GM19239 (cell line): Measurements from ENCODE around the gene LAS1L.
"Not testable (repeated sequence)": the region's sequence is repeated elsewhere in the genome, so short reads cannot be mapped to it uniquely, and the experiment has no call there.

Experiments
- DNase-seq: peaks from one replicate; pipeline ENCODE4 v3.0.0; 2011; ENCODE audit warnings: low spot score; ENCODE audit not compliant: insufficient read length
- FAIRE-seq: peaks from 2 replicates; lab custom pipeline; 2011; peaks lifted over from hg19 to GRCh38; lab: Jason Lieb, UNC

LAS1L gene

DNA sequence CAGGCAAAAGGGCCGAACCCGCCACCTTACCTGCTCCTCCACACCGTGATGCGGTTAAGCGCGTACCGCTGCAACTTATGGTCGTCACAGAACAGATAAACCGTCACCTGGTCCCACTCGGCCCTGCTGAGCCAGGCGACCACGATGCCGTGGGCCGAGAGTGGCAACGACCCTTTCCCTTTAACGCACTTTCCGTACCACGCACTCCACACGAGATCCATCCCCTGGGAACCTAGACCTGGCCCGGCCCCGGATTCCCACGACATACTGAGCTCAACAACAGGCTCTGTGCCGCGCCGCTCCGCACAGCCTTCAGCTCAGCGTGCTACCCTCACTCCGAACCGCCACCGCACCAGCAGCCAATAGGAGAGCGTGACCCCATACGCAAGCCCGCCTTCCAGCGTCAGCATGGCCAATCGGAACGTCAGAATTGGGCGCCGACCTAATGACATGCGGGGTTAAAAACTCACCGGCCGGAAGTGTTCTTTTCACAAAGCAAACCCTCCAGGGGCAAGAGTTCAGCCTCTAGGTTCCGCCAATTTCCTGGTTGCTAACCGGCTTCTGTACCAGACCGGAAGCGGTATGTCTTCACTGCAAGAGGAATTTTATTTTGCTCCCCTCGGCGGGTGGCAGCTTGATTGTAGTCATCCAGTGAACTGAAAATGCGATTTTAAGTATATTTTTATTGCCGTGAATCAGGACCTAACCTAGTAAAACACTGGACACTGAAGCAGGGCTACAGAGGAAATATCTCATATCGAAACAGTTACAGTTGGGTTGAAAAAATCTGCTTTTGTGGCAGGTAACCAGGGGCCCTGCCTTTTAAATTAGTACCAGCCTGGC lies at the start of gene LAS1L:
TSS of gene LAS1L (minus strand) at position 338 of the 843 bp plus-strand sequence. CDS start at position 266, 72 bp downstream.
- FAIRE-seq: peak; percentile 100
- DNase-seq: peak; percentile 67

DNA sequence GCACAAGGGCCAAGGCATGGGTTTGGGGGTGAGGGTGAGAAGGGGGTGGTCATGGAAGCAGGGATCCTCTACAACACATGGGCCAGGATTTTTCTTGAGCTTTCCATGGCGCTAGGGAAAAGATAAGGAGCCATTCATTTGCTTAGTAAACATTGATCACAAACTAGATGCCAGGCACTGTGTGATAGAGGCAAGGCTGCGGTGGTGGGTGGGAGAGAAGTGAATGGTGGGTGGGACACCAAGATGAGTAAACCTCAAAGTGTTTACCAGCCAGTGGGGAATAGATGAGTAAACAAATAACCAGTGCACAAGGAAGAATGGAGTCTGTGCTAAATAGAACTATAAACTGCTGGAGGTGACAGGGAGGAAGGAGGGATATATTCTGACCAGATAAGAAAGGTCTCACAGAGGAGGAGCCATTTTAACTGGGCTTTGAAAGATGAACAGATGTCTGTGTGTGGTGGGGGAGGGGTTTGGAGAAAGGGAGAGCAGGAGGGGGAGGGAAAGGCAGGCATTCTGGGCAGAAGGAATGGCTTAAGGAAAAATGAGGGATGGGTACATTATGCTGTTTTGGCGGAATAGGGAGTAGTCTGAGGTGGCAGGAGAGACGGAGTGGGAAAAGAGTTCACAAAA lies 48.0 kb upstream of the LAS1L start:
- no peak for DNase-seq
- no peak for FAIRE-seq

DNA sequence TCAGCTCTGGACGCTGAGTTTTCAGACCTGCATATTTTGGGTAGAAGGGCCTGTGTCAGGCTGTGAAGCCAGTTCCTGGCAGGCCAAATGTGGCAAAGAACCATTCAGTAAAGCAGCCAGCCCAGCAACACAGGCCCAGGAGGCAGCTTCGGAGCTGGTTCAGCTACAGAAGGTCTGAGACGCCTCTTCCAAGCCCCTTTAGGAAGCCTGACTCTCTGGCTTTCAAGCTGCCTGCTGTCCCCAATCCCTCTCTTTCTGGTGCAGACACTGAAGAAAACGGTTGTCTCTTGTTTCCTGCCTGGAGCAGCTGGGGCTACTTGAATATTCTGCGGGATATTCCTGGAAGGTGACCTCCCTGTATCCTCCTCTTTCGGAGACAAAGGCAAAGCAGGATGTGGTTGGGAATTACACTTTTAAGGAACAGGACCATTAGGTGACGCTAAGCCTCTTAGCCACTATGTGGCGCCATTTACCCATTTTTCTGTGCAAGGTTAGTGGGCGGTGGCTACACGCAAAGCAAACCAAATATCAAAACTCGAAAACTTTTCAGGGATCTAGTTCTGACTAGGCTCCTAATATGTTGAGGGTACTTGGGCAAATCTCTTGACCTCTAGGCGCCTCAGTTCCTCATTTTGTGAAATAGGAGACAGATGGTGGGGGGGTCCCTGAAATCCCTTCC lies 47.2 kb upstream of the LAS1L start:
- peak; percentile 94 for FAIRE-seq
- DNase-seq: peak; percentile 14

DNA sequence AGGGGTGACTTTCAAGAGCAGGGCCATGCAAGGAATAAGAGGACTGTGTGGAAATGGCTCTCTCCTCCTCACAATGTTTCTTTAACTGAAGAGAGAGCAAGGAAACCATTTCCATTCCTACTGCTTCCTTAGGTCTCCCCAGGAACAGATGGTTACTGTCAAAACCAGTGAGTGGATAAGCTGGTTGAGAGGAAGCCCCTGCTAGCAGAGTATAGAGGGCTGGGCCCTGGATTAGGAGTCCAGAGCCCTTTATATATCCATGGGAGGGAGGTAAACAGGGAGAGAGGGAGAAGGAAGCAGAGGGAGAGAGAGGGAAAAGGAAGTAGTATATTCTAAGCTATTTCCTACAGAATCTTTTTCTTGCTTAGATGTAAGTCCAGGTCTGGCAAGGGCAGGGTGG lies 43.8 kb upstream of the LAS1L start:
- FAIRE-seq: no peak

DNA sequence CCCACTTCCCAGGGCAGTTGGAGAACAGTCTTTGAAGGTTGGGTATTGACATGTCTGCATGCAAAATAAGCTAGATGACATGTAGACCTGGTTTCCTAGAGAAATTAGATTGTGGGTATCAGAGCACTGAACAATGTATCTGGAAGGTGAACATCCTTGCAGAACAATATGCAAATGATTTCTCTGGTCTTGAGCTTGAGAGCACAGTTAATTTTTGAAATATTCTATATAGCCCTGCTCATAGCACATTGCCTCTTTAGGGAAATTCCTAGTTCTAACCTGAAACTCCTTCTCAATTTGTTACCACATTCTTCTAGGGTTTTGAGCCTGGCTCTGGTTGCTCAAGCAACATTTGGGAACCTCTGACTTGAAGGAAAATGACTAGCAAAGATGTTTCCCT lies 41.6 kb upstream of the LAS1L start:
- no peak for DNase-seq
- FAIRE-seq: peak; percentile 66

More for the DNA sequence above, 43.8 kb upstream of the LAS1L start:
- no peak for DNase-seq

DNA sequence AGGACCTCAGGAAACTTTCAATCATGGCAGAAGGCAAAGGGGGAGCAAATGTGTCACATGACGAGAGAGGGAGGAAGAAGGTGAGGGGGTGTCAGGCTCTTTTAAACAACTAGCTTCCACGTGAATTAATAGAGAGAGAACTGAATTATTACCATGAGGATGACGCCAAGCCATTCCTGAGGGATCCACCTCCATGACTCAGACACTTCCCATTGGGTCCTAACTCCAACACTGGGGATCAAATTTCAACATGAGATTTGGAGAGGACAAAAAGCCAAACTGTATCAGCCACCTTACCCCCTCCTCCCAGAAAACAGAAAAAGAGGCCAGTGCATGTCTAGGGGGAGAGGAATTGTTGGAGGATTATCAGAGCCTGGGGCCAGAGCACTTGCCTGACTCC lies 40.4 kb upstream of the LAS1L start:
- no peak for FAIRE-seq
- DNase-seq: no peak

DNA sequence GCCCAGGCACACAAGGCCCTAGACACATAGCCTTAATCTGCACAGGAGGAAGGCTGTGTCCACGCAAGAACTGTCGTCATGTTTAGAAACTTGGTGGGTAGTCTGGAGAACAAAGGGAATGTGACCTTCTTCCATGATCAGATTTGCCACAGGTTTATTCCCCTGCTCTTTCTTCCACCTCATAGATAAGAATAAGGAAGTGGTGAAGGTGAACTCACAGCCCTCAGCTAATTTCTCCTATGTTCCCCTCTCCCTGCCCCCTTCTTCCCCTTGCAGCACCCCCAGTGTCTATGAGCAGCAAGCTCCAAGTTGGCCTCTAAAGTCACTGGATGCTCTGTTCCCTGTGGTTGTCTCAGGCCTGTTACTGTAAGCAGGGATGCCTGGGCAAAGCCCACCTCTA lies 39.8 kb upstream of the LAS1L start:
- FAIRE-seq: no peak
- no peak for DNase-seq

DNA sequence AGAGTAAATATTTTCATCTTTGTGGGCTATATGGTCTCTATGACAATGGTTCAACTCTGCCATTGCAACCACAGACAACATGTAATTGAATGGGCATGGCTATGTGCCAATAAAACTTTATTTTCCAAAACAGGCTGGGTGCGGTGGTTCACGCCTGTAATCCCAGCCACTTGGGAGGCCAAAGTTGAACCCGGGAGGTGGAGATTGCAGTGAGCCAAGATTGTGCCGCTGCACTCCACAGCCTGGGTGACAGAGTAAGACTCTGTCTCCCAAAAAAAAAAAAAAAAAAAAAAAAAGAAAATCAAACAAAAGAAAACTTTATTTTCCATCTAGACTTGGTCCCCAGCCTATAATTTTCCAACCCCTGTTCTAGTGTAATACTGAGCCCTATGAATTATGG lies 38.4 kb upstream of the LAS1L start:
- no peak for DNase-seq
- FAIRE-seq: no peak

DNA sequence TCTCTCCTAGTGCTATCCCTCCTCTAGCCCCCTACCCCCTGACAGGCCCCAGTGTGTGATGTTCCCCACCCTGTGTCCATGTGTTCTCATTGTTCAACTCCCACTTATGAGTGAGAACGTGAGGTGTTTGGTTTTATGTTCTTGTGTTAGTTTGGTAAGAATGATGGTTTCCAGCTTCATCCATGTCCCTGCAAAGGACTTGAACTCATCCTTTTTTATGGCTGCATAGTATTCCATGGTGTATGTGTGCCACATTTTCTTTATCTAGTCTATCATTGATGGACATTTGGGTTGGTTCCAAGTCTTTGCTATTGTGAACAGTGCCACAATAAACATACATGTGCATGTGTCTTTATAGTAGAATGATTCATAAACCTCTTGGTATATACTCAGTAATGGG lies 28.3 kb upstream of the LAS1L start:
- FAIRE-seq, DNase-seq: not testable (repeated sequence)

DNA sequence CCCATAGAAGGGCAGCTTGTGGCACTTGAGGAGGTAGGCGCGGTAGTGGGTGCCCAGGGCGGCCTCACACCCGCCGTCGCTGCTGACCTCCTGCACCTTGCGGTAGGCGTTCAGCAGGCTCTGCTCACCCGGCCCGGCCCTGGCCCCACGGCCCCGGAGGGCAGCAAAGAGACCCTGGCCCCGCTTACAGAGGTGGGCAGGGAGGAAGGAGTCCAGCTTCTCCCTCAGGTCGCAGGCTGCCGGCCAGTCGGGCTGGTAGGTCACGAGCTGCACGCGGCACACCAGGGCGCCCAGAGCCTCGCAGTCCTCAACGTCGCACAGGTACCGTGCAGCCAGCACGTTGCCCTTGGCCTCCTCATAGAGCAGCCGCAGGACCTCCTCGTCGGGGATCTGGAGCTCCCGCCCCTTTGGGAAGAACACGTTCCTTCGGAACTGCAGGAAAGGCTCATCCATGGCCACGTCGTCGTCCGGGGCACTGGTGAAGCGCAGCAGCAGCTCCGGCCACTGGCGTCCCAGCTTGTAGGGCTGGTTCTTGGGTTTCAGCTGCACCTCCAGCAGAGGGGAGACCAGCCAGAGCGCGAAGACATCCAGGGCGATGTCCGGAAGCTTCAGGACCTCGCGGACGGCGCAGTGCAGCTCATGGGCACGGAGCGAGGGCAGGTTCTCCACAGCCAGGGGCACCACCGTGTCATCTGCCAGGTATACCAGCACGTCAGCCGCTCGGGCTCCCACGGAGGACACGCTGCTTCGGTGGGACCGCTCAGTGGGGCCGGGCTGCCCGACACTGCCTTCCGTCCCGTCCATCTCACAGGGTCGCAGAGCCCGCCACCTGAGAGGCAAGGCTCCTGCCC lies 17.1 kb upstream of the LAS1L start:
- no peak for DNase-seq
- no peak for FAIRE-seq

DNA sequence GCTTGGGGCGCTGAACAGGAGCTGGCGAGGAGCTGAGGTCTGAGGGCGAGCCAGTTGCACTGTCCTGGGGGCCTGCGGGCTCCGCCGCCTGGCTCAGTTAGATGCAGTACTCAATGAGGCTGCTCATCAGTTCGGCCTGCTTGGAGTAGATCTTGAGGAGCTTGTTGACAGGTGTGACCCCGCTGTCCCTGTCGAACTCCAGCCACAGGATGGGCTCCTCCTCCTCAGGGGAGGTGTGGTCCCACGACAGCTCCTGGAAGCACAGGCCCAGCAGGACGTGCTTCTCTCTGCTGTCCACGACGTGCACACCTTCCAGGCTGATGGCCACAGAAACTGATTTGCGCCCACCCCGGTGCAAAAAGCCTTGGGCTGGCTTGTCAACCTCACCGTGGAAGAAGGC lies 16.5 kb upstream of the LAS1L start:
- FAIRE-seq (no peak), DNase-seq (no peak)

DNA sequence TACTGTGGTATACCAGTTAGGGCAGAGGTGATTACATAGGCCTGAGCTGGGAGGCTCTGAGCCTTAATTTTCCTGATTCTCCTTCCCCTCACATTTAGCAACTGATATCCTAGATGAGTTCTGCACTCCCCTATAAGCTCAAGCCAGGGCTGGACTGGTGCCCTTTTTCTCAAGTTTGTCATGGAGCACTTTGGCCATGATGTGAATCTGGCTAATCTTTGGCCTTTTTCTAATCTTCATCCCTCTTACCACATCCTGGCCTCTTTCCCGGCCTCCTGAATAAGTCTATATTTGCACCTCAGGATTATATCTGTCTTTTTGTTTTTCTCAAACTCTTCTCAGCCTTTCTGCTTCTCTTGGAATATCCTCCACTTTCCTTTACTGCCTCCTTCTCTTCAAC lies 10.9 kb upstream of the LAS1L start:
- FAIRE-seq (no peak), DNase-seq (no peak)

DNA sequence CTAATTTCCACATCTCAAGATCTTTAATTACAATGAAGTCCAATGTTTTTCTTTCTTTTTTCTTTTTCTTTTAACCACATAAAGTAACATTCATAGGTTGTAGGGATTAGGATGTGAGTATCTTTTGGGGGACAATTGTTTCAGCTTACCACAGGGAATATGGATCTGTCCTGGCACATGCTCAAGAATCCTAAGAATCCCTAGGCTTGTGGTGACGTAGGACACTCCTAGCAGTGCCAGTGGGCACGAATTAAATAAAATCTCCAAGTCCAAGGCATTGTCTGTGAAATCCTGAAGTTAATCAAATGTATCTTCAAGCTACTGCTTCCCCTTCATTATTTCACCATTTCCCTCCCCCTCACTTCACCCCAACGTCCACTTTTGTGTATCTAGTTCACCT lies 2.6 kb upstream of the LAS1L start:
- FAIRE-seq (no peak), DNase-seq (no peak)

DNA sequence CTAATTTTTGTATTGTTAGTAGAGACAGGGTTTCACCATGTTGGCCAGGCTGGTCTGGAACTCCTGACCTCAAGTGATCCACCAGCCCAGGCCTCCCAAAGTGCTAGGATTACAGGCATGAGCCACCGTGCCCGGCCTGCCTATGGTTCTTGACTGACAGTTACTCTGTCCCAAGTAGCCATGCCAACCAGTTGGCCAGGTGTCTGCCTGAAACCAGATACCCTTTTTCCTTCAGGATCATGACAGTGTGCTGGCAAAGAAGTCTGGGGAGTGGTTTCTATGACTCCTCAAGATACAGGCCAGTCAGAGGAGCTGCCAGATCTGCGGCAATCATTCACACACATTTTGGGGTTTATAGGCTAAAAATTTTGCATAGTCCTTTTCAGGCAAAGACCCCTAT lies 1.7 kb upstream of the LAS1L start:
- no peak for DNase-seq
- FAIRE-seq: no peak

DNA sequence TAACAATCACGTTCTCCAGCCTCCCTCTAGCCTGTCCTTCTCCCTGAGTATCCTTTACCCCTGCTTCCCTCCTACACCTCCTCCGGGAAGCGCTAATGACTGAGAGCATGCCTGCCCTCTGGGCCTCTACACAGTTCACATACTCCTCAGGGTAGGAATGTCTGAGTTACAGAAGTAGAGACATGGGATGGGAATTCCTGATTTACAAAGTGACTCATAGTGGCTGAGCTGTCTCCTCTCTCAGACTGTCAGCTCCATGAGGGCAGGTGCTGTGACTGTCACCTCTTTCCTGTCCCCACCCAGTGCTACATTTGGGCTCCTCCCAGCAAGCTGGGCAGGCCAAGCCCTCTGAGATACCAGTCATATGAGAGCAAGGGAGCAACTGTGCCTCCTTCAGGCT lies 2.6 kb downstream of the LAS1L start:
- FAIRE-seq: no peak
- DNase-seq: no peak

DNA sequence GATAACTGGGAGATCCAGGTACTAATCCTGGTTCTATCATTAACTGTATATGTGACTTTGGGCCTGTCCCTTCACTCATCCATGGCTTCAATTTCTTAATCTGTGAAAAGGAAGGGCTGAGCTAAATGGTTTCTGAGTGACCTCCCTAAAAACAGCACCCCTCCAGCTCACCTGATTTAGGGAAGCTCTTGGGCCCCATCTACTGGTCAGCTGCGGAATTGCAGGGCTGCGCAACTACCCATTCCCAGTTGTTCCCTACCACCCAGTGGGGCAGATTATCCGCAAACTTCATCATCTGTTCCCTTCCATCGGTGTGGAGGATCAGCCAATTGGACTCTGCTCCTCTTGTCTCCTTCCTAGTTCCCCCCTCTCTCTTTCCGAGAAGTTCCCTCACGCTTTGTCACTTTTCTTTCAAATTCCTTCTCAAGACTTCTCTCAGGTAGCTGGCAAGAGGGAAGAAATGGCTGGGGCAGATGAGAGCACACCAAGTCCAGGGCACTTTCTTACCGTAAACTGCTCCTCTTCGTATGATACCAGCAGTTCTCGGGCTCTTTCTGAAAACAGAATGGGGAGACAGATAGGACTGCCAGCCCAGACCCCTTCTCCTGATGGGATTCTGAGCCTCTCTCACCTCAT lies 5.8 kb downstream of the LAS1L start:
- peak; percentile 26 for DNase-seq
- FAIRE-seq: peak; percentile 94

DNA sequence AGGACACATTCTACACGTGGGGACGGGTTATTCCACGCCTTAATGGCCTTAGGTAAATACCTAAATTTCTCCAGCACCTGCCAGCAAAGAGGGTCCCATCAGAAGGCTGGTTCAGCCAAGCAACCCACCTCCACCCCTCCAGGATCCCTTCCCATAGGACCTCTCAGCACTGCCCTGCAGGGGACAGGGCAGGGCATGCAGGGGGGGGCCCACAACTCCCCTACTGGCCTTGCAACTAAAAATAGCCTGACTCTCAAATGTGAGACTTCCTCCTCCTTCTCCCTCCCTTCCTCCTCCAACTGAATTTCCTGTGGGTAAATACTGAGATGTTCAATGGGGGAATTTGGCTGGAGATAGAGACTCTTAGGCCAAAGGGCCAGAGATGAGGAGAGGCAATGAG lies 6.3 kb downstream of the LAS1L start:
- FAIRE-seq: no peak
- no peak for DNase-seq

DNA sequence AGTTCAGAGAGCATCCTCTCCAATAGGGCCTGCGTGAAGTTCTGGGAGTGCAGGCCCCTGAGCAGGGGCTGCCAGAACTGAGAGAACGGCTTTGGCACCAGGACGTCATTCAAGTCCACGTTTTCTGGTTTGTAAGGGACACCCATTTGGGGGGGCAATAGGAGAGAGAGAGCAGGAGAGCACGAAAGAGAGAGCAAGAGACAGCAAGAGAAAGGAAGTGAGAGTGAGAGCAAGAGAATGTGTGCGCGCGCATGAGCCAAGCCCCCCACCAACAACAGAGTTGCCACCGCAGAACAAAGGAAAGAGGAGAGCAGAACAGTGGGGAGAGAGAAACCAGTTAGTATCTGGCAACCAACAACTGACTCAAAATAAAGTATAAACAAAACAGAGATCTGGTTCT lies 10.4 kb downstream of the LAS1L start:
- DNase-seq: no peak
- no peak for FAIRE-seq

DNA sequence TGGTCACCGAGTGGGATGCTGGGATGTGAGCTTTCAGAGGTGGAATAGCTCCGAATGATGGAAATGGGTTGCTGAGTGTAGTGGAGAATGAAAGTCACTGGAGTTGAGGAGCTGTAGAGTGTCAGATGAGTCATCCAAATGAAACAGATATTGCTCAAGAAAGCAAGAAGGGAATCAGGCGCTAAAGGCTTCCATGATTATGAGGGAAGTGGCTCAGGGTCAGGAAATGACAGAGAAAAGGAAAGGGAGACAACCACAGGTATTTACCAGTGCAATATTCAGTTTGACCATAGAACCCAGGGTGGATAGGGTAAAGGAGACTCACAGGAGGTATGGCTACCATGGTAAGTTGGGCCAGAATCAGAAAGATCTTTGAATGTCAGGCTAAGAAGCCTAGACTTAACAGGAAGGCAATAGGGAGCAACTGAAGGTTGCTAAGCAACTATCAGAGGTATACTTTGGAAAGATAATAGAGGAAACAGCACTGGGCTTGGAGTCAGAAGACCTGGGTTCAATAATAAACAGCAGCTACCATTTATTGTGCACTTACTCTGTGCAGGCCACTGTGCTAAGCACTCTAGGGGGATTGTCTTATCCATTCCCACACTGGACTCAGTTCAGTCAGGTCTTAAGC lies 11.7 kb downstream of the LAS1L start:
- FAIRE-seq: no peak
- no peak for DNase-seq
